Ovary (tissue), 9 donors: ENCODE results near the gene SMDT1. TPM values are rescaled to one million over a fixed set of nuclear protein-coding genes. Genes with fewer than 3 reads are reported as not detected.

ENCODE experiments used
- DNase-seq, 5 donors: peaks; one replicate each; pipeline ENCODE4 v3.0.0-alpha.2; 2019 to 2020
- H3K27ac ChIP-seq, 2 donors: fragments of 200-600 bp; one replicate each; pipeline versions ENCODE4 v1.5.1 to v1.8.0; 2019 to 2022
- H3K27me3 ChIP-seq: fragments of 200-600 bp; one replicate; pipeline ENCODE4 v1.8.0; 2022
- H3K36me3 ChIP-seq: fragments of 200-600 bp; sonication (generic); one replicate; pipeline ENCODE4 v1.5.1; 2019
- H3K4me1 ChIP-seq: one replicate; pipeline ENCODE4 v1.8.1; 2013; ENCODE audit warnings: mild to moderate bottlenecking, moderate library complexity; ENCODE audit not compliant: insufficient read depth
- H3K4me3 ChIP-seq: fragments of 200-600 bp; sonication (generic); one replicate; pipeline ENCODE4 v1.5.1; 2017
- H3K9me3 ChIP-seq, 2 donors: fragments of 200-600 bp in 1 of 2; sonication (generic) in 1 of 2; one replicate each; pipeline versions ENCODE4 v1.5.1 to v1.8.1; 2013 to 2019; ENCODE audit warnings: mild to moderate bottlenecking in 1 of 2, moderate library complexity in 1 of 2
- EP300 ChIP-seq: sonication (generic); formaldehyde crosslinking; IDR thresholded peaks from one replicate; pipeline ENCODE4 v1.6.1; 2017; ENCODE audit warnings: antibody characterized with exemption
- POLR2A ChIP-seq: fragments of 450-650 bp; IDR thresholded peaks from one replicate; pipeline ENCODE4 v1.6.1; 2017; ENCODE audit warnings: antibody characterized with exemption, mild to moderate bottlenecking, moderate library complexity
- WGBS, 3 donors: extraction: QIAGEN DNeasy Blood & Tissue Kit in 1 of 3; methylation state at CpG; one replicate each; pipeline versions ENCODE4 v1.1.5 to v1.1.7; 2013 to 2017; 5-methylcytosine and 5-hydroxymethylcytosine counted together
- intact Hi-C, 4 donors: fragments of 100-400 bp; cut with DNase I; formaldehyde crosslinking; loops; one replicate each; pipeline versions ENCODE4 v1.11.0 to v1.15.1; 2022 to 2023
- polyA plus RNA-seq, 2 donors: library from polyadenylated mRNA; stranded (reverse); fragments of 200-250 nt in 1 of 2; fragments of 350-450 nt in 1 of 2; fragmentation: Illumina TruSeq in 1 of 2; extraction: RNeasy Lipid Tissue Mini Kit (QIAGEN cat#74804) in 1 of 2; gene quantifications; one replicate each; pipeline ENCODE4 v1.2.3, GENCODE V29; 2013 to 2014
- total RNA-seq, 7 donors: library from RNA; depleted of rRNA in 2 of 7; stranded (reverse); fragments of >200 nt in 2 of 7; fragmentation: NEBNext Ultra II Directional in 3 of 7; extraction: Animal tissue kit (Norgen Biotek cat#: 25700) in 3 of 7; gene quantifications; one replicate each; pipeline versions ENCODE4 v1.1.0 to v1.2.4, GENCODE V29; 2016 to 2023
- TF ChIP-seq, protein P1 (sequence below), 3 donors: fragments of 450-650 bp in 2 of 3; fragments of 200-600 bp in 1 of 3; IDR thresholded peaks; one replicate each; pipeline versions ENCODE4 v1.5.1 to v1.8.0; 2016 to 2022; ENCODE audit warnings: antibody characterized with exemption in 3 of 3, mild to moderate bottlenecking in 1 of 3
- donor health status: DM: no; HTN: no; CAD: no; lungs with moderate emphysema.
- donor health status: DM: no; HTN: no; CAD: no.
- donor health status: Bipolar disorder and iron deficiency.
- donor health status: DM: yes; HTN: yes; CAD: no.
- donor health status: DM: no; HTN: no; CAD: no.
- donor health status: DM: yes; HTN: yes; CAD: no.

The SMDT1 gene
- total and polyA plus RNA-seq, 9 donors = 26.3 to 287 (median 130) TPM

- Histone ChIP-seq H3K27me3 (no peaks in the 10 kb centered on the region), H3K9me3 (no peaks in the 10 kb centered on the region), H3K27ac (no peak overlapping the region), H3K36me3 (no peaks in the 10 kb centered on the region), H3K4me3 (no peak overlapping the region), H3K4me1 (no peaks in the 10 kb centered on the region)
- WGBS, 3 donors = 91 to 100% (median 96%) methylated on average over 1 of the region's 1 CpG
- TF ChIP-seq, protein P1, sequence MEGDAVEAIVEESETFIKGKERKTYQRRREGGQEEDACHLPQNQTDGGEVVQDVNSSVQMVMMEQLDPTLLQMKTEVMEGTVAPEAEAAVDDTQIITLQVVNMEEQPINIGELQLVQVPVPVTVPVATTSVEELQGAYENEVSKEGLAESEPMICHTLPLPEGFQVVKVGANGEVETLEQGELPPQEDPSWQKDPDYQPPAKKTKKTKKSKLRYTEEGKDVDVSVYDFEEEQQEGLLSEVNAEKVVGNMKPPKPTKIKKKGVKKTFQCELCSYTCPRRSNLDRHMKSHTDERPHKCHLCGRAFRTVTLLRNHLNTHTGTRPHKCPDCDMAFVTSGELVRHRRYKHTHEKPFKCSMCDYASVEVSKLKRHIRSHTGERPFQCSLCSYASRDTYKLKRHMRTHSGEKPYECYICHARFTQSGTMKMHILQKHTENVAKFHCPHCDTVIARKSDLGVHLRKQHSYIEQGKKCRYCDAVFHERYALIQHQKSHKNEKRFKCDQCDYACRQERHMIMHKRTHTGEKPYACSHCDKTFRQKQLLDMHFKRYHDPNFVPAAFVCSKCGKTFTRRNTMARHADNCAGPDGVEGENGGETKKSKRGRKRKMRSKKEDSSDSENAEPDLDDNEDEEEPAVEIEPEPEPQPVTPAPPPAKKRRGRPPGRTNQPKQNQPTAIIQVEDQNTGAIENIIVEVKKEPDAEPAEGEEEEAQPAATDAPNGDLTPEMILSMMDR (IDR thresholded peaks at IDR 0.05) = no peak
- no peak for TF ChIP-seq POLR2A
- no peak for TF ChIP-seq EP300
- intact Hi-C loops = no loop called here
- no peak for DNase-seq
Measured at GRCh38 chr22:42064629-42065028, 14.9 kb upstream of the SMDT1 start.

DNA sequence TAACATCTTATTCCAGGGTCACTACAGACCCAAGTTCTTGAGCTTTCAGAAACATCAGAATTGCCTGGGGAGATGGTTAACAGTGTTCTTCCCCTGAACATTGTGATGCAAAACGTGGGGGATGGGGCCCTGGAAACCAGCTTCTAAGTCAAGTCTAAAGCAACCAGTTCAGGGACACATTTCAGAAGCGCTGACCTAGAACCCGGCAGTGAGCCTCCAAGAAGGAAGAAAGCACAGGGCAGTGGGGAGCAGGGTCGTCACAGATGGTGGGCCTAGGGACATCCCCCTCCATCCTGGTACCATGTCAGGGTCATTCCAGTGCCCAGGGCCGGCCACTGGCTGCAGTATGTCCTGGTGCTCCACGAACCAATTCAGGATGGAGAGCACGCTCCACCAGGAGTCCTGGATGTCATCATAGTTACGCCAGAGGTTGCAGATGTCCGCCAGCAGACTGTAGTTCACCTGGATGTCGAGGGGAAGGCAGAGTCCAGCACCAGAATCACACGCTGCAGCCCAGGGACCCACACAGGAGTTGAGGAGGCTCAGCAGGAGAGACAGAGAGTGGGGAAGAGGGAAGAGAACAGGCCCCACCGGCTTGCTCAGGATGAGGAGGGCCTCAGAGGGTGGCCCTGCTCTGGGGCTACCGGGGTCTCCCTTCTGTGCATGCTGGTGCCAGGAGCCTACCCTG is 13.9 kb upstream of the SMDT1 start:
- TF ChIP-seq POLR2A (no peak), EP300 (no peak)
- TF ChIP-seq, protein P1 (IDR thresholded peaks at IDR 0.05) = no peak
- DNase-seq = peak in 1 of 5 donors; percentile 13
- WGBS, 3 donors = 75 to 80% (median 77%) methylated on average over 11 to 13 of the region's 13 CpGs
- H3K27ac ChIP-seq = no peak overlapping the region
- H3K4me3 ChIP-seq = no peak overlapping the region
- H3K9me3 ChIP-seq = no peaks in the 10 kb centered on the region
- intact Hi-C loops = no loop called here
- H3K27me3 ChIP-seq = no peaks in the 10 kb centered on the region
- no peaks in the 10 kb centered on the region for H3K36me3 ChIP-seq
- H3K4me1 ChIP-seq = no peaks in the 10 kb centered on the region

DNA sequence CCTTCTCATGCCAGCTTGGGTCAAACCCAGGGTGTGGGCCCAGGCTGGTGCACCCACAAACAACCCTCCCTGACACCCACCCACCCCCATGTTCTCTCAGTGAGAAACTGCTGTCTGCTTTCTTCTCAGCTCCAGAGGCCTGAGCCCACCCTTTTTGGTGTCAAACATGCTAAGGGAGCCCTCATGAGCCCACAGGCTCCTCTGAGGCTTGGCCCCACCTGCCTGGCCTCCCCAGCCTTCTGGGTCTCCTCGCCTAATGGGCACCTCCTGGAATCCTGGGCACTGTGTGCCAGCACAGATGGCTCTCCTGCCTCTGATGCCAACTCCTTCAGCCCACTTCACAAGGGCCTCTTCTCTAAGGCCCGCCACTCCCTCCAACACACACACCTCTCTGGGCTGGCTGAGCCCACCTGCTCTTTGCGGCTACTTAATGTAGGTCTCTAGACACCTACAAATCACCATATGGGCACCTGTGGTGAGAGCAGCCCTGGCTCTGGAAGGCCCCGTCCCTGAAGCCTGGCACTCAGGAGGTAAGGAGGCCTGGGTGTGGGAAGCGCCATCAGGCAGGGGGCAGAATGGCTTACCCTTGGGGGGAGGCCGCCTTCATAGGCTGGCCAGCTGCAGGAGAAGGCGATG is 13.3 kb upstream of the SMDT1 start:
- no peaks in the 10 kb centered on the region for H3K36me3 ChIP-seq
- no peak overlapping the region for H3K4me3 ChIP-seq
- WGBS, 3 donors = 93 to 96% (median 94%) methylated on average over 7 of the region's 7 CpGs
- TF ChIP-seq POLR2A = no peak
- TF ChIP-seq EP300 = no peak
- TF ChIP-seq, protein P1 (IDR thresholded peaks at IDR 0.05) = no peak
- DNase-seq = peak in 1 of 5 donors; percentile 10
- H3K9me3 ChIP-seq = no peaks in the 10 kb centered on the region
- H3K4me1 ChIP-seq = no peaks in the 10 kb centered on the region
- H3K27ac ChIP-seq = no peak overlapping the region
- intact Hi-C loops = no loop called here
- no peaks in the 10 kb centered on the region for H3K27me3 ChIP-seq

DNA sequence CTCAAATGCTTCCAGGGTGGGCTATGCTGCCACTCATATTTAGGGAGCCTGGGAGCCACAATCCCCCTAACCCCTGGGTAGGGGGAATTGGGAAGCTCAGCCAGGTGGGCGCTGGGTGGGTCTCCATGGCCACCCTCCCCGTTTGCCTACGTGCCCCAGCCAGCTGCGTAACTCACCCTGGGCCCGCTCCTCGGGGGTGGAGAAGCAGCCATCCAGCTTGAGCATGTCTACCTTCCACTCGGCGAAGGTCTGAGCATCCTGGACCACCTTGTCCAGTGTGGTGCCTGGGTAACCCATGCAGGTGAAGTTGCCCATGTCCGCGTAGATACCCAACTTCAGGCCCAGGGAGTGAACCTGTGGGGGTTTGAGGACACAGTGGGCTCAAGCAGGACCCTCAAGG is 12.6 kb upstream of the SMDT1 start:
- peak in 1 of 5 donors; percentile 14 for DNase-seq
- Histone ChIP-seq H3K36me3 (no peaks in the 10 kb centered on the region), H3K4me1 (no peaks in the 10 kb centered on the region)

More for the DNA sequence above, 12.6 kb upstream of the SMDT1 start:
- Histone ChIP-seq H3K27ac (no peak overlapping the region), H3K27me3 (no peaks in the 10 kb centered on the region), H3K9me3 (no peaks in the 10 kb centered on the region), H3K4me3 (no peak overlapping the region)
- intact Hi-C loops = no loop called here
- TF ChIP-seq EP300 (no peak), POLR2A (no peak)
- TF ChIP-seq, protein P1 (IDR thresholded peaks at IDR 0.05) = no peak
- WGBS, 3 donors = 88 to 94% (median 92%) methylated on average over 10 of the region's 10 CpGs
